BJ (cell line): ENCODE results near the gene UBE2Q2. TPM values are rescaled to one million over a fixed set of nuclear protein-coding genes. Genes with fewer than 3 reads are reported as not detected.

Source experiments
- CTCF ChIA-PET: fragments of 350-600 bp; formaldehyde crosslinking; extraction: SDS; loops from one replicate; lab custom pipeline; 2021; ENCODE audit warnings: antibody characterized with exemption, inconsistent platforms; lab: Yijun Ruan, JAX
- POLR2A ChIA-PET: fragments of 300-600 bp; sonication (Branson Sonifier 250); formaldehyde crosslinking; extraction: SDS; loops from one replicate; lab custom pipeline; 2021; ENCODE audit warnings: antibody characterized with exemption; lab: Charles Lee
- DNase-seq: peaks from one replicate; pipeline ENCODE4 v3.0.0-alpha.2; 2011; ENCODE audit warnings: low read depth
- H3K27me3 ChIP-seq: 2 replicates; pipeline ENCODE4 v1.6.0; 2011; ENCODE audit warnings: low read length; ENCODE audit not compliant: control insufficient read depth, insufficient read depth
- H3K36me3 ChIP-seq: 2 replicates; pipeline ENCODE4 v1.5.1; 2011; ENCODE audit warnings: low read length; ENCODE audit not compliant: control insufficient read depth, insufficient read depth
- H3K4me3 ChIP-seq: 2 replicates; pipeline ENCODE4 v1.5.1; 2011; ENCODE audit warnings: low read depth, mild to moderate bottlenecking, control low read depth, low read length
- polyA plus RNA-seq: library from polyadenylated mRNA; depleted of rRNA; stranded (reverse); fragments of >200 nt; gene quantifications from 2 replicates; pipeline ENCODE4 v1.2.3, GENCODE V29; 2011
- TF ChIP-seq, protein P1 (sequence below): IDR thresholded peaks from 2 replicates; pipeline ENCODE4 v1.5.1; 2011; ENCODE audit warnings: low read depth, mild to moderate bottlenecking, control low read depth, inconsistent platforms, low read length, moderate library complexity; ENCODE audit not compliant: insufficient read depth

The UBE2Q2 gene
- polyA plus RNA-seq, 1 experiment: 22.6 TPM

GRCh38 chr15:75918135-75918534, 74.9 kb downstream of the UBE2Q2 start:
- H3K4me3 ChIP-seq: no peak overlapping the region
- ChIA-PET POLR2A (no interaction called here), CTCF (interaction anchor here (0.6 kb wide), 1 partner anchor 11 kb away, joined by 4 read pairs; no protein-coding TSS in a partner anchor)
- TF ChIP-seq, protein P1, sequence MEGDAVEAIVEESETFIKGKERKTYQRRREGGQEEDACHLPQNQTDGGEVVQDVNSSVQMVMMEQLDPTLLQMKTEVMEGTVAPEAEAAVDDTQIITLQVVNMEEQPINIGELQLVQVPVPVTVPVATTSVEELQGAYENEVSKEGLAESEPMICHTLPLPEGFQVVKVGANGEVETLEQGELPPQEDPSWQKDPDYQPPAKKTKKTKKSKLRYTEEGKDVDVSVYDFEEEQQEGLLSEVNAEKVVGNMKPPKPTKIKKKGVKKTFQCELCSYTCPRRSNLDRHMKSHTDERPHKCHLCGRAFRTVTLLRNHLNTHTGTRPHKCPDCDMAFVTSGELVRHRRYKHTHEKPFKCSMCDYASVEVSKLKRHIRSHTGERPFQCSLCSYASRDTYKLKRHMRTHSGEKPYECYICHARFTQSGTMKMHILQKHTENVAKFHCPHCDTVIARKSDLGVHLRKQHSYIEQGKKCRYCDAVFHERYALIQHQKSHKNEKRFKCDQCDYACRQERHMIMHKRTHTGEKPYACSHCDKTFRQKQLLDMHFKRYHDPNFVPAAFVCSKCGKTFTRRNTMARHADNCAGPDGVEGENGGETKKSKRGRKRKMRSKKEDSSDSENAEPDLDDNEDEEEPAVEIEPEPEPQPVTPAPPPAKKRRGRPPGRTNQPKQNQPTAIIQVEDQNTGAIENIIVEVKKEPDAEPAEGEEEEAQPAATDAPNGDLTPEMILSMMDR: no peak
- no peak for DNase-seq
- peaks cover 4% of the 10 kb centered on the region for H3K36me3 ChIP-seq
- H3K27me3 ChIP-seq: no peaks in the 10 kb centered on the region

DNA sequence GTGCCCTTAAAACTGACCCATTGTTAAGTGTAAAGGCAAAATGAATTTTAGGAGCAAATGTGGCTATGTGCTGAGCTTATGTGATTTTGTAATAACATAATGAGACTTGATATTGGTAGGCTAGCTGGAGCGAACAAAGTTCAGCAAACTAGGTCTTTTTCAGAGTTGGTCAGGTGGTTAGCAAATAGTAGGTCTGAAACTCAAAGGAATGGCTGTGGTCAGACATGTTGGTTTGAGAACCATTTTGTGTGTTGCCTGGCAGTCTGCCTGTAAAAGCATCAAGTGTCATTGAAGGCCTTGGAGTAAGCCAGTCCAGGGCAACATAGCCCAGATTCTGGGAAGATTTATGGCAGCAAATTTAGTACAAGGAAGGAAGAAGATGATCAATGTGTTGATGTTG, 76.8 kb downstream of the UBE2Q2 start:
- DNase-seq: no peak
- POLR2A ChIA-PET: no interaction called here

GRCh38 chr15:75921732-75922703, 78.8 kb downstream of the UBE2Q2 start:
- H3K27me3 ChIP-seq: no peaks in the 10 kb centered on the region
- TF ChIP-seq, protein P1: peak; percentile 35; the same call in 1 of the 2 replicates
- peaks cover 2% of the 10 kb centered on the region; the same call in 1 of the 2 replicates for H3K36me3 ChIP-seq
- ChIA-PET CTCF (interaction anchor here (0.6 to 2.2 kb wide), 11 partner anchors 12 to 237 kb away, joined by 3 to 8 read pairs (median 5); no protein-coding TSS in a partner anchor), POLR2A (no interaction called here)
- no peak overlapping the region for H3K4me3 ChIP-seq
- no peak for DNase-seq

More for the DNA sequence above, 76.8 kb downstream of the UBE2Q2 start:
- CTCF ChIA-PET: interaction anchor here (0.9 to 1.4 kb wide), 2 partner anchors 15 to 118 kb away, joined by 3 to 5 read pairs; no protein-coding TSS in a partner anchor
- Histone ChIP-seq H3K4me3 (no peak overlapping the region), H3K27me3 (no peaks in the 10 kb centered on the region), H3K36me3 (peaks cover 2% of the 10 kb centered on the region; the same call in 1 of the 2 replicates)
- TF ChIP-seq, protein P1: no peak

- CTCF ChIA-PET: interaction anchor here (0.6 to 2.1 kb wide), 4 partner anchors 114 to 996 kb away, joined by 3 to 6 read pairs (median 3); no protein-coding TSS in a partner anchor
- no peak overlapping the region for H3K4me3 ChIP-seq
- H3K36me3 ChIP-seq: no peaks in the 10 kb centered on the region
- DNase-seq: no peak
- no peaks in the 10 kb centered on the region for H3K27me3 ChIP-seq
- POLR2A ChIA-PET: no interaction called here
- TF ChIP-seq, protein P1: no peak
These were observed 80.5 kb downstream of the UBE2Q2 start for GRCh38 chr15:75923756-75924155.

- Histone ChIP-seq H3K4me3 (no peak overlapping the region), H3K27me3 (no peaks in the 10 kb centered on the region), H3K36me3 (no peaks in the 10 kb centered on the region)
- TF ChIP-seq, protein P1: no peak
- ChIA-PET CTCF (interaction anchor here (1.6 to 2.1 kb wide), 3 partner anchors 114 to 134 kb away, joined by 3 to 6 read pairs (median 4); no protein-coding TSS in a partner anchor), POLR2A (no interaction called here)
- DNase-seq: no peak
These were observed 81.3 kb downstream of the UBE2Q2 start for GRCh38 chr15:75924576-75924975.
